HFFc6 (cell line): ENCODE measurements around the gene BDP1. TPM values are rescaled to one million over a fixed set of nuclear protein-coding genes. Genes with fewer than 3 reads are reported as not detected.
"Not testable (repeated sequence)": the region's sequence is repeated elsewhere in the genome, so short reads cannot be mapped to it uniquely, and the experiment has no call there.

ENCODE experiments used
- DNase-seq: peaks from one replicate; pipeline ENCODE4 v3.0.0-alpha.2; 2018
- H3K27ac Mint-ChIP-seq: 2 replicates; pipeline ENCODE4 v1.8.0; 2020; ENCODE audit warnings: mild to moderate bottlenecking, mixed read lengths
- H3K27me3 Mint-ChIP-seq: 2 replicates; pipeline ENCODE4 v1.8.0; 2021; ENCODE audit warnings: mild to moderate bottlenecking, moderate library complexity, mixed read lengths; ENCODE audit not compliant: insufficient read depth
- H3K36me3 Mint-ChIP-seq: 2 replicates; pipeline ENCODE4 v1.8.0; 2021; ENCODE audit warnings: low read depth, mixed read lengths
- H3K4me1 Mint-ChIP-seq: 2 replicates; pipeline ENCODE4 v1.8.0; 2020; ENCODE audit warnings: low read depth, mixed read lengths
- H3K4me3 Mint-ChIP-seq: 2 replicates; pipeline ENCODE4 v1.8.0; 2020; ENCODE audit warnings: mild to moderate bottlenecking, moderate library complexity, mixed read lengths
- H3K9me3 Mint-ChIP-seq: 2 replicates; pipeline ENCODE4 v1.8.0; 2020; ENCODE audit warnings: mild to moderate bottlenecking, mixed read lengths
- CTCF ChIP-seq: fragments of 200-600 bp; sonication (generic); IDR thresholded peaks from 2 replicates; pipeline ENCODE4 v1.5.0; 2021; ENCODE audit warnings: antibody characterized with exemption, mild to moderate bottlenecking
- total RNA-seq, 6 experiments: library from RNA; stranded (reverse); fragmentation: NEBNext Ultra II Directional; extraction: Animal tissue kit (Norgen Biotek cat#: 25700); gene quantifications; 2 replicates in 1 of 6; 3 replicates in 5 of 6; pipeline ENCODE4 v1.2.3, GENCODE V29; 2021

Gene BDP1
- total RNA-seq, 6 experiments from 2014 or later: 13.1 to 15.9 (median 14.8) TPM

- H3K36me3 Mint-ChIP-seq: peaks cover 44% of the 10 kb centered on the region
- H3K4me3 Mint-ChIP-seq: no peak overlapping the region
- DNase-seq: no peak
- H3K4me1 Mint-ChIP-seq: no peaks in the 10 kb centered on the region
- TF ChIP-seq CTCF: no peak
- H3K27me3 Mint-ChIP-seq: no peaks in the 10 kb centered on the region
- no peaks in the 10 kb centered on the region for H3K9me3 Mint-ChIP-seq
- H3K27ac Mint-ChIP-seq: no peak overlapping the region
Measured at GRCh38 chr5:71503536-71503935, 48.1 kb downstream of the BDP1 start.

- no peaks in the 10 kb centered on the region for H3K9me3 Mint-ChIP-seq
- H3K4me3 Mint-ChIP-seq: no peak overlapping the region
- no peak for TF ChIP-seq CTCF
- H3K4me1 Mint-ChIP-seq: peaks cover under 1% of the 10 kb centered on the region; the same call in 1 of the 2 replicates
- 0 out of 2 replicates have a peak, but pooled peaks cover 2% of the 10 kb centered on the region for H3K27me3 Mint-ChIP-seq
- H3K36me3 Mint-ChIP-seq: peaks cover 42% of the 10 kb centered on the region
- DNase-seq: no peak
- H3K27ac Mint-ChIP-seq: no peak overlapping the region; the same call in 1 of the 2 replicates
Measured at GRCh38 chr5:71522151-71522550, 66.7 kb downstream of the BDP1 start.

GRCh38 chr5:71525611-71526010, 70.2 kb downstream of the BDP1 start:
- H3K27ac Mint-ChIP-seq, H3K9me3 Mint-ChIP-seq, H3K27me3 Mint-ChIP-seq, DNase-seq, H3K4me3 Mint-ChIP-seq: not testable (repeated sequence)
- peaks cover 29% of the 10 kb centered on the region for H3K36me3 Mint-ChIP-seq
- H3K4me1 Mint-ChIP-seq: peaks cover 14% of the 10 kb centered on the region

- H3K27me3 Mint-ChIP-seq: 0 out of 2 replicates have a peak, but pooled peaks cover 2% of the 10 kb centered on the region
- H3K27ac Mint-ChIP-seq: peak overlapping the region; percentile 8; the same call in 1 of the 2 replicates
- no peak for TF ChIP-seq CTCF
- DNase-seq: no peak
- H3K4me1 Mint-ChIP-seq: peaks cover 26% of the 10 kb centered on the region
- peaks cover 22% of the 10 kb centered on the region for H3K36me3 Mint-ChIP-seq
- H3K9me3 Mint-ChIP-seq: no peaks in the 10 kb centered on the region
- H3K4me3 Mint-ChIP-seq: no peak overlapping the region
Measured at GRCh38 chr5:71528206-71528605, 72.8 kb downstream of the BDP1 start.

- H3K9me3 Mint-ChIP-seq: no peaks in the 10 kb centered on the region
- no peak overlapping the region for H3K27ac Mint-ChIP-seq
- H3K4me3 Mint-ChIP-seq: no peak overlapping the region
- no peak for TF ChIP-seq CTCF
- no peak for DNase-seq
- peaks cover 37% of the 10 kb centered on the region for H3K4me1 Mint-ChIP-seq
- peaks cover 23% of the 10 kb centered on the region for H3K36me3 Mint-ChIP-seq
- 0 out of 2 replicates have a peak, but pooled peaks cover 2% of the 10 kb centered on the region for H3K27me3 Mint-ChIP-seq
Measured at GRCh38 chr5:71529682-71530081, 74.2 kb downstream of the BDP1 start.

GRCh38 chr5:71533142-71533541, 77.7 kb downstream of the BDP1 start:
- Mint-ChIP-seq H3K9me3 (no peaks in the 10 kb centered on the region), H3K4me1 (peaks cover 36% of the 10 kb centered on the region)

More at GRCh38 chr5:71533142-71533541, 77.7 kb downstream of the BDP1 start:
- Mint-ChIP-seq H3K4me3 (no peak overlapping the region), H3K36me3 (peaks cover 34% of the 10 kb centered on the region), H3K27ac (peak overlapping the region; percentile 64), H3K27me3 (no peaks in the 10 kb centered on the region)
- no peak for DNase-seq
- TF ChIP-seq CTCF: no peak
